GM12878 (cell line): ENCODE results near the gene ANKRD6. TPM values are rescaled to one million over a fixed set of nuclear protein-coding genes. Genes with fewer than 3 reads are reported as not detected.

Source experiments
- ATAC-seq: fragments of 200-7000 bp; cut with Tn5 transposase; 3 replicates; pipeline ENCODE4 v1.9.1; 2020; ENCODE audit warnings: mild to moderate bottlenecking, moderate library complexity
- BruUV-seq: library from RNA; stranded (reverse); fragments of 400-500 nt; replicated peaks from 2 replicates; lab custom pipeline; 2021; lab: Mats Ljungman, UMichigan
- CTCF ChIA-PET: fragments of 300-600 bp; sonication (Branson Sonifier 250); formaldehyde crosslinking; extraction: SDS; loops from one replicate; lab custom pipeline; 2021; ENCODE audit warnings: inconsistent platforms; lab: Yijun Ruan, JAX
- POLR2A ChIA-PET: fragments of 350-600 bp; formaldehyde crosslinking; extraction: SDS; loops from one replicate; lab custom pipeline; 2021; ENCODE audit warnings: inconsistent platforms; lab: Charles Lee
- RAD21 ChIA-PET: fragments of 300-600 bp; sonication (Branson Sonifier 250); formaldehyde crosslinking; loops from one replicate; lab custom pipeline; 2023; ENCODE audit warnings: antibody characterized with exemption; ENCODE audit not compliant: unreplicated experiment; lab: Charles Lee
- SMC1A ChIA-PET: fragments of 300-600 bp; sonication (Branson Sonifier 250); formaldehyde crosslinking; loops from one replicate; lab custom pipeline; 2023; ENCODE audit not compliant: unreplicated experiment, uncharacterized antibody; lab: Charles Lee
- DNase-seq: peaks from one replicate; pipeline ENCODE4 v3.0.0-alpha.2; 2011; ENCODE audit warnings: low read depth, low spot score
- FAIRE-seq: peaks from 3 replicates; lab custom pipeline; 2011; peaks lifted over from hg19 to GRCh38; lab: Jason Lieb, UNC
- H2AFZ ChIP-seq: 2 replicates; pipeline ENCODE4 v1.6.0; 2011; ENCODE audit warnings: low read depth, low read length, control low read depth; ENCODE audit not compliant: control insufficient read depth
- H3K27ac ChIP-seq: 2 replicates; pipeline ENCODE4 v1.5.1; 2011; ENCODE audit warnings: control low read depth; ENCODE audit not compliant: control insufficient read depth, insufficient read depth
- H3K27me3 ChIP-seq, 2 experiments: replicated peaks in 1 of 2; 2 replicates each; pipeline versions ENCODE4 v1.6.0 to v1.6.1; 2011; ENCODE audit warnings: low read length in 1 of 2; ENCODE audit not compliant: control insufficient read depth in 2 of 2, insufficient read depth in 2 of 2
- H3K36me3 ChIP-seq, 2 experiments: 2 replicates each; pipeline ENCODE4 v1.5.1; 2011; ENCODE audit warnings: low read length in 1 of 2; ENCODE audit not compliant: control insufficient read depth in 2 of 2, insufficient read depth in 2 of 2
- H3K4me1 ChIP-seq: 2 replicates; pipeline ENCODE4 v1.6.1; 2011; ENCODE audit warnings: mild to moderate bottlenecking, low read length, moderate library complexity, mixed read lengths; ENCODE audit not compliant: control insufficient read depth, insufficient read depth
- H3K4me2 ChIP-seq: 2 replicates; pipeline ENCODE4 v1.6.0; 2011; ENCODE audit warnings: control low read depth; ENCODE audit not compliant: control insufficient read depth, insufficient read depth
- H3K4me3 ChIP-seq: fragments of 200-600 bp; sonication (generic); 2 replicates; pipeline ENCODE4 v1.5.1; 2016
- H3K79me2 ChIP-seq: 2 replicates; pipeline ENCODE4 v1.6.0; 2011; ENCODE audit warnings: low read length; ENCODE audit not compliant: control insufficient read depth, insufficient read depth
- H3K9ac ChIP-seq: 2 replicates; pipeline ENCODE4 v1.8.0; 2011; ENCODE audit warnings: low read length, control low read depth, mixed read lengths; ENCODE audit not compliant: control insufficient read depth, insufficient read depth
- H3K9me3 ChIP-seq: replicated peaks from 3 replicates; pipeline ENCODE4 v1.5.1; 2011; ENCODE audit warnings: mild to moderate bottlenecking, low read length; ENCODE audit not compliant: control insufficient read depth, insufficient read depth
- H4K20me1 ChIP-seq: 2 replicates; pipeline ENCODE4 v1.6.0; 2011; ENCODE audit not compliant: control insufficient read depth, insufficient read depth
- CTCF ChIP-seq, 3 experiments: IDR thresholded peaks in 2 of 3; conservative IDR thresholded peaks in 1 of 3; 2 replicates each; pipeline ENCODE4 v1.5.1; 2011; ENCODE audit warnings: low read depth in 3 of 3, low read length in 3 of 3, mild to moderate bottlenecking in 3 of 3, control low read depth in 2 of 3, moderate library complexity in 2 of 3, inconsistent platforms in 1 of 3, mixed read lengths in 1 of 3; ENCODE audit not compliant: control insufficient read depth in 2 of 3, insufficient read depth in 1 of 3; ENCODE audit errors: extremely low read depth in 1 of 3
- ESRRA ChIP-seq: IDR thresholded peaks from 2 replicates; pipeline ENCODE4 v1.6.1; 2012; ENCODE audit warnings: mild to moderate bottlenecking, low read length, improper control_type of control experiment
- EZH2 ChIP-seq: IDR thresholded peaks from 2 replicates; pipeline ENCODE4 v1.6.1; 2012; ENCODE audit warnings: low read depth, mild to moderate bottlenecking, control low read depth, inconsistent platforms, low read length, borderline replicate concordance; ENCODE audit not compliant: control insufficient read depth
- HSF1 ChIP-seq: fragments of 150-350 bp; IDR thresholded peaks from 2 replicates; pipeline ENCODE4 v1.6.1; 2014; ENCODE audit warnings: mild to moderate bottlenecking, low read depth, low read length
- IRF3 ChIP-seq: fragments of 450-650 bp; IDR thresholded peaks from 2 replicates; pipeline ENCODE4 v1.6.1; 2014; ENCODE audit warnings: mild to moderate bottlenecking
- MLLT1 ChIP-seq: fragments of 450-650 bp; IDR thresholded peaks from 2 replicates; pipeline ENCODE4 v1.6.1; 2016; ENCODE audit warnings: mild to moderate bottlenecking
- NFXL1 ChIP-seq: fragments of 450-650 bp; IDR thresholded peaks from 2 replicates; pipeline ENCODE4 v1.6.1; 2017; ENCODE audit warnings: antibody characterized with exemption, mild to moderate bottlenecking, borderline replicate concordance
- NR2C1 ChIP-seq: fragments of 450-650 bp; IDR thresholded peaks from 2 replicates; pipeline ENCODE4 v1.6.1; 2017; ENCODE audit warnings: antibody characterized with exemption, mild to moderate bottlenecking, moderate library complexity
- PAX8 ChIP-seq: fragments of 450-650 bp; IDR thresholded peaks from 2 replicates; pipeline ENCODE4 v1.6.1; 2017; ENCODE audit warnings: mild to moderate bottlenecking, moderate library complexity
- PML ChIP-seq: IDR thresholded peaks from 2 replicates; pipeline ENCODE4 v1.6.1; 2012; ENCODE audit warnings: low read length, inconsistent platforms
- SREBF2 ChIP-seq: IDR thresholded peaks from 2 replicates; pipeline ENCODE4 v1.6.1; 2012; ENCODE audit warnings: mild to moderate bottlenecking, low read length
- TAF1 ChIP-seq: IDR thresholded peaks from 2 replicates; pipeline ENCODE4 v1.6.1; 2011; ENCODE audit warnings: mild to moderate bottlenecking, low read depth, low read length, borderline replicate concordance
- TARDBP ChIP-seq: IDR thresholded peaks from 2 replicates; pipeline ENCODE4 v1.6.1; 2016; ENCODE audit warnings: borderline replicate concordance
- TBL1XR1 ChIP-seq: IDR thresholded peaks from 2 replicates; pipeline ENCODE4 v1.6.1; 2012; ENCODE audit warnings: low read depth, low read length, improper control_type of control experiment
- ZNF622 ChIP-seq: fragments of 450-650 bp; IDR thresholded peaks from 2 replicates; pipeline ENCODE4 v1.6.1; 2017; ENCODE audit warnings: mild to moderate bottlenecking, inconsistent platforms
- WGBS: methylation state at CpG from one replicate; pipeline ENCODE4 v1.1.6; 2016; ENCODE audit warnings: low lambda C conversion rate; ENCODE audit not compliant: insufficient replicate concordance, insufficient coverage; ENCODE audit errors: missing lambda C conversion rate; 5-methylcytosine and 5-hydroxymethylcytosine counted together
- in situ Hi-C: fragments of 300-500 bp; cut with MboI; formaldehyde crosslinking; loops from 9 replicates; pipeline ENCODE4 v1.14.3; 2018; ENCODE audit warnings: mixed read lengths
- intact Hi-C: fragments of 100-400 bp; cut with micrococcal nuclease; formaldehyde crosslinking; loops from one replicate; pipeline ENCODE4 v1.14.2; 2022; ENCODE audit not compliant: unreplicated experiment
- polyA plus RNA-seq, 11 experiments: library from polyadenylated mRNA; depleted of rRNA in 4 of 11; unstranded in 6 of 11; stranded (reverse) in 5 of 11; fragments of >200 nt; fragmentation: Nextera tagmentation in 4 of 11; fragmentation: Illumina TruSeq in 1 of 11; extraction: Ambion mirVana in 4 of 11; extraction: Trizol in 1 of 11; gene quantifications; 1 replicate in 1 of 11; 2 replicates in 10 of 11; pipeline versions ENCODE4 v1.2.1 to v1.2.3, GENCODE V29; 2011 to 2016; ENCODE audit warnings: inconsistent platforms in 2 of 11, missing spikeins in 2 of 11, low read depth in 1 of 11
- total RNA-seq, 4 experiments: library from RNA; depleted of rRNA in 3 of 4; stranded (reverse); fragments of >200 nt in 3 of 4; fragmentation: Illumina TruSeq in 1 of 4; extraction: Trizol in 1 of 4; gene quantifications; 2 replicates each; pipeline versions ENCODE4 v1.2.1 to v1.2.3, GENCODE V29; 2013 to 2021

The ANKRD6 gene
- total and polyA plus RNA-seq, 10 of the 15 experiments (the other 5 are each of a cell fraction or from before 2014, with no cell fraction given) = 0.03 to 0.90 (median 0.38) TPM

GRCh38 chr6:89604653-89605052 lies 171.7 kb downstream of the ANKRD6 start (continued):
- no peak for TF ChIP-seq HSF1
- TF ChIP-seq ESRRA = no peak
- TF ChIP-seq MLLT1 = no peak
- TF ChIP-seq TAF1 = no peak
- no peak for TF ChIP-seq TARDBP
- TF ChIP-seq TBL1XR1 = no peak
- TF ChIP-seq NR2C1 = no peak
- TF ChIP-seq PAX8 = no peak
- TF ChIP-seq ZNF622 = no peak
- TF ChIP-seq, all 136 proteins: peak for 0

- Histone ChIP-seq H3K4me2 (no peak overlapping the region), H3K9ac (no peak overlapping the region), H3K9me3 (no peaks in the 10 kb centered on the region), H3K27ac (no peak overlapping the region), H2AFZ (no peak overlapping the region), H3K27me3 (no peaks in the 10 kb centered on the region), H3K79me2 (no peaks in the 10 kb centered on the region), H3K4me1 (no peaks in the 10 kb centered on the region), H3K4me3 (no peak overlapping the region), H3K36me3 (no peaks in the 10 kb centered on the region), H4K20me1 (no peaks in the 10 kb centered on the region)
- no peak for FAIRE-seq
- CTCF ChIA-PET = interaction anchor here (1.1 to 2.1 kb wide), 2 partner anchors 33 to 174 kb away, joined by 4 to 7 read pairs; partner anchors contain the start of gene LYRM2
- SMC1A ChIA-PET = interaction anchor here (1.8 kb wide), 1 partner anchor 234 kb away, joined by 5 read pairs; no protein-coding TSS in a partner anchor
- intact Hi-C loops = no loop called here
- no peak for ATAC-seq
- in situ Hi-C loops = no loop called here
- RAD21 ChIA-PET = interaction anchor here (1.3 kb wide), 1 partner anchor 174 kb away, joined by 3 read pairs; no protein-coding TSS in a partner anchor
- WGBS = 60% methylated on average over 5 of the region's 5 CpGs
- no peak for DNase-seq
- BruUV-seq = no TSS peak
- POLR2A ChIA-PET = no interaction called here
- TF ChIP-seq PML (no peak), SREBF2 (no peak), EZH2 (no peak), IRF3 (no peak), NFXL1 (no peak), CTCF (IDR thresholded peaks at IDR 0.05 in 2 of 3, conservative IDR thresholded peaks at IDR 0.05 in 1 of 3; ENCODE audit: control insufficient read depth in 2 of 3, extremely low read depth in 1 of 3, insufficient read depth in 1 of 3, low read depth in 3 of 3, low read length in 3 of 3) (no peak)
Observed at GRCh38 chr6:89605861-89606260, 172.9 kb downstream of the ANKRD6 start.
